LNCAP (cell line): Measurements from ENCODE around the gene PTPRD.

ENCODE experiments used
- TF ChIP-seq, protein P1 (sequence below): fragments of 450-650 bp; IDR thresholded peaks from 2 replicates; pipeline ENCODE4 v1.5.1; 2017; ENCODE audit warnings: mild to moderate bottlenecking

PTPRD gene

GRCh38 chr9:8268216-8268878 lies 2344.5 kb downstream of the PTPRD start:
- TF ChIP-seq, protein P1, sequence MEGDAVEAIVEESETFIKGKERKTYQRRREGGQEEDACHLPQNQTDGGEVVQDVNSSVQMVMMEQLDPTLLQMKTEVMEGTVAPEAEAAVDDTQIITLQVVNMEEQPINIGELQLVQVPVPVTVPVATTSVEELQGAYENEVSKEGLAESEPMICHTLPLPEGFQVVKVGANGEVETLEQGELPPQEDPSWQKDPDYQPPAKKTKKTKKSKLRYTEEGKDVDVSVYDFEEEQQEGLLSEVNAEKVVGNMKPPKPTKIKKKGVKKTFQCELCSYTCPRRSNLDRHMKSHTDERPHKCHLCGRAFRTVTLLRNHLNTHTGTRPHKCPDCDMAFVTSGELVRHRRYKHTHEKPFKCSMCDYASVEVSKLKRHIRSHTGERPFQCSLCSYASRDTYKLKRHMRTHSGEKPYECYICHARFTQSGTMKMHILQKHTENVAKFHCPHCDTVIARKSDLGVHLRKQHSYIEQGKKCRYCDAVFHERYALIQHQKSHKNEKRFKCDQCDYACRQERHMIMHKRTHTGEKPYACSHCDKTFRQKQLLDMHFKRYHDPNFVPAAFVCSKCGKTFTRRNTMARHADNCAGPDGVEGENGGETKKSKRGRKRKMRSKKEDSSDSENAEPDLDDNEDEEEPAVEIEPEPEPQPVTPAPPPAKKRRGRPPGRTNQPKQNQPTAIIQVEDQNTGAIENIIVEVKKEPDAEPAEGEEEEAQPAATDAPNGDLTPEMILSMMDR, result no peak

DNA sequence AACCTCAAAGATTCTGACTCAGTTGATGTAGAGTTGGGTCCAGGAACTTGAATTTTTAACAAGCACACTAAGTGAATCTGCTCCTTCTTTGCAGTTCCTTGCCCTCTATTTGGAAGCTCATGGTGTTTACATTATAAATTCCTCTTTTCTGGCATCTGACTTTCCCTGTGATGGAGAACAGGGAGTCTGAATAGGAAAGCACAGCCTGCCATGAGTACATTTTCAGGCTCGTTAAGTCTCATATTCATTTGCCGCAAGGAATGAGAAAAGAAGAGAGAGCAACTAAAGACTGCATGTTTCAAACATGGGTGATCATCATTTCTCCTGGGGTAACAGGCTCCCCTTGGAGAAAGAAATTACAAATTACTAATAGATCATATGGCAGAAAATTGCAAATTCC lies 2345.2 kb downstream of the PTPRD start:
- TF ChIP-seq, protein P1, result no peak

DNA sequence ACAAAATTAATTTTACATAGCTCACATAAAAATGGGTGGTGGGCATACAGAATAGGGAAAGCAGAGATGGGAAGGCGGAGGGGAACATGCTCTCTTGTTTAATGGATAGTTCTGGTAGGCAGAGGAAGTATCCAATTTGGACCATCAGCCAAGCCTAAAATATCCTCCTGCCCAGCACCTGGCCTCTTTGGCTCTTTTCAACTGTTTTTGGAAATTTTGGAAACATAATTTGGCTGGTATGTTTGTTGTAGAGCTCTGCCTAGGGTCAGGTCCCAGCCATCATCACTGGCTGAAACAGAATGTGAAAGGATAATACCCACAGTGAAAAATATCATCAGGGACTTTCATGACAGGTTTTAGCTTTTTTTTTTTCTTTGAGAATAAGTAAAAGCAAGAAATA lies 2345.9 kb downstream of the PTPRD start:
- TF ChIP-seq, protein P1, result no peak

GRCh38 chr9:8265281-8265680 lies 2347.5 kb downstream of the PTPRD start:
- TF ChIP-seq, protein P1, result no peak
